ENCODE data around the gene TMEM100. TPM values are rescaled to one million over a fixed set of nuclear protein-coding genes. Genes with fewer than 3 reads are reported as not detected.
"Not testable (repeated sequence)": the region's sequence is repeated elsewhere in the genome, so short reads cannot be mapped to it uniquely, and the experiment has no call there.

The TMEM100 gene
- total RNA-seq, 2 experiments from 2014 or later, result not detected

DNA sequence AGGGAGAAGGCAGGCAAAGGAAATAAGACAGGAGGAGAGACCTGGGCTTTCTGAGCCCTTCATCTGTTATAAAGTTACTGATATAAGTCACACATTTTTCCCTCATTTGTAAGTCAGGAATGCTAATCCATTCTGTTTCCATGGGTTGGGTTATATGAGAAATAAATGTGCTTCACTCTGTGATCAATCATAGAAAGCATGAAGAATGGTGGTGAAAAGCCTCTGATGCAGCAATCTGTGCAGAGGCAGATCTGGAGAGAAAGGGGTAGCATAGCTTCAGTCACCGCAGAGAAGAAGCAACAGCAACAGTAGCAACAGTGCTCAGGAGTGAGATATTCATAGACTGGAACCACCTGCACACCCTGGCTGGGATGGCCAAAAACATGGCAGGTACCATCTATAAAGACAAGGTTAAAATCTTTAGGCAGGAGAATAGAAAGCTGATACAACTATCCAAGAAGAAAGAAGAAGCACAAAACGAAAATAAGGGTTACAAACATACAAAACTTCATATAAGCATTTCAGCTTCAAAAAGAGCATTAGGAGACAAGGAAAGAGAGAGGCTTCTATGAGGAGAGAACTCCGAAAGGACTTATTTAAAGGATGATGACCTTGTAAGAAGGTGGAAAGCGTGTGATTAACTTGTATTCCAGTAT is 41.9 kb downstream of the TMEM100 start:
- ATAC-seq, result no peak
- Mint-ChIP-seq H3K27ac (no peak overlapping the region), H3K9me3 (ENCODE audit: low read depth) (no peaks in the 10 kb centered on the region)

GRCh38 chr17:55677446-55677845 is 45.2 kb downstream of the TMEM100 start:
- ATAC-seq, result no peak
- no peak for DNase-seq
- CTCF ChIA-PET, result no interaction called here
- Mint-ChIP-seq H3K9me3 (ENCODE audit: low read depth) (no peaks in the 10 kb centered on the region), H3K27ac (no peak overlapping the region), H3K27me3 (peaks cover 16% of the 10 kb centered on the region), H3K36me3 (no peaks in the 10 kb centered on the region), H3K4me1 (no peaks in the 10 kb centered on the region), H3K4me3 (no peak overlapping the region)

More for the DNA sequence above, 41.9 kb downstream of the TMEM100 start:
- Mint-ChIP-seq H3K4me1 (no peaks in the 10 kb centered on the region), H3K27me3 (peaks cover 16% of the 10 kb centered on the region), H3K4me3 (no peak overlapping the region), H3K36me3 (no peaks in the 10 kb centered on the region)
- CTCF ChIA-PET, result interaction anchor here (0.7 kb wide), 1 partner anchor 37 kb away, joined by 3 read pairs; no protein-coding TSS in a partner anchor
- DNase-seq, result no peak

DNA sequence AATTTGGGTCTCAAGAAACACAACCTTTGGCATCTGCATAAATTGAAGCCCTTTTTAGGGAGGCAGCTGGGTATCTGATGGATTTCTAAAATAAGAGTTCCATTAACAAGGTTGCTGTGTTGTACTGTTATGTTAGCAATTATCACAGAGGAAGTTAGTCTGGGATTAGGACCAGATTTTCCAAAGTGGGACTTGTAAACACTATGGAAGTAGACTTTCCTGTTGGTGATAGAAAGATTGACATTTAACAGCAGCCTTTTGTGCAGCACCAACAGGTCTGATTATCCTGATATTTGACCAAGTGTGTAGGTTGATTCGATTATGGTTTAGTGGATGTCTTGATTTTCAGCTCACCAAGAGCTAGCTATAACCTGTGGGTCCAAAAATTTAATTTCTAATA is 46.4 kb downstream of the TMEM100 start:
- no peaks in the 10 kb centered on the region for H3K4me1 Mint-ChIP-seq
- no peaks in the 10 kb centered on the region for H3K36me3 Mint-ChIP-seq
- H3K27me3 Mint-ChIP-seq, result peaks cover 16% of the 10 kb centered on the region
- H3K27ac Mint-ChIP-seq, result no peak overlapping the region
- no peak for ATAC-seq
- CTCF ChIA-PET, result no interaction called here
- H3K4me3 Mint-ChIP-seq, result no peak overlapping the region
- H3K9me3 Mint-ChIP-seq (ENCODE audit: low read depth), result no peaks in the 10 kb centered on the region
- DNase-seq, result no peak

DNA sequence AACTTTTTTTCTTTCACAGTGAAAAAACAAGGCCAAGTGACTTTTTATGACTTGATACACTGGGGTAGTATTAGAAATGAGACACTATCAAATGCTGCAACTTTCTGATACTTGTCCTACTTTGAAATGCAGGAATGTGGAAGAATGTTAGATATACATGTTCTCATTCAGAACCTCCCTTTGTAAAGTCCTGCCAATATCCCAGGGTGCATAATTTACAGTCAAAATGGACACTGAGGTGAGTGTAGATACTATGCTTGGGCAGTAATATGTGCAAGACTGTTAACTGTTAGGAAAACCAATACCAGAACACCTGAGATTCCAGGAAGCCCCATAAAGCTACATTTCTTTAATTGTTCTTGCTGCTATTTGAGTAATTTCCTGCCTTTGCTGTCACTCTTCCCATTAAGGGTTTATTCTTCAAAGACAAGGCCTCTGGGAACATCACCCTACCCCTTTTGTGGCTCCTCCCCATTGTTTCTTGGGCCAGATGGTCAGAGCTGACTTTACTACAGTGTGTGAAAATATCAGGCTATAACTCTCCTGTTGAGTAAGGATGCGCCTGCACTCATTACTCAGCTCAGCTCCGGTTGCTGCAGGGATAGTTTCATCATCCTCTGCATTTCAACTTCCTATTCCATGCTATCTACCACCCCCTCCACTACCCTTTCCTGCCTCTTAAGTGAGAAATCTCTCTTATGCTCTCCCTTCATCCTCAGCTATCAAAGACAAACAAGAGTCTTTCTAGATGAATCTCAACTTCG is 48.7 kb downstream of the TMEM100 start:
- Mint-ChIP-seq H3K27me3 (peaks cover 10% of the 10 kb centered on the region), H3K9me3 (ENCODE audit: low read depth) (no peaks in the 10 kb centered on the region), H3K4me1 (no peaks in the 10 kb centered on the region), H3K4me3 (no peak overlapping the region), H3K36me3 (no peaks in the 10 kb centered on the region), H3K27ac (no peak overlapping the region)
- CTCF ChIA-PET, result no interaction called here
- DNase-seq (no peak), ATAC-seq (no peak)

DNA sequence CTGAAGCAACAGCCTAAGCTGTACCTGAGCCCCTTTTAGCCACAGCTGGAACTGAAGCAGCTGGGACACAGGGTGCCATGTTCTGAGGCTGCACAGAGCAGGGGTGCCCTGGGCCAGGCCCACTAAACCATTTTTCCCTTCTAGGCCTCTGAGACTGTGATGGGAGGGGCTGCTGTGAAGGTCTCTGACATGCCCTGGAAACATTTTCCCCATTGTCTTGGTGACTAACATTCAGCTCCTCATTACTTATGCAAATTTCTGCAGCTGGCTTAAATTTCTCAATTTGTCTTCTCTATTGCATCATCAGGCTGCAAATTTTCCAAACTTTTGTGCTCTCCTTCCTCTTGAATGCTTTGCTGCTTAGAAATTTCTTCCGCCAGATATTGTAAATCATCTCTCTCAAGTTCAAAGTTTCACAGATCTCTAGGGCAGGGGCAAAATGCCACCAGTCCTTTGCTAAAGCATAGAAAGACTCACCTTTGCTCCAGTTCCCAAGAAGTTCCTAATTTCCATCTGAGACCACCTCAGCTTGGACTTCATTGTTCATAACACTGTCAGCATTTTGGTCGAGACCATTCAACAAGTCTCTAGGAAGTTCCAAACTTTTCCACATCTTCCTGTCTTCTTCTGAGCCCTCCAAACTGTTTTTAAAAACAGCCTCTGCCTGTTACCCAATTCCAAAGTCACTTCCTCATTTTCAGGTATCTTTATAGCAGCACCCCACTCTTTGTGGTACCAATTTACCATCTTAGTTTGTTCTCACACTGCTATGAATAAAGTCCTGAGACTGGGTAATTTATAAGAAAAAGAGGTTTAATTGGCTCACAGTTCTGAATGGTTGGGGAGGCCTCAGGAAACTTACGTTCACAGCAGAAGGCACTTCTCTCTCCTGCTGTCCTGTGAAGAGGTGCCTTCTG is 49.8 kb downstream of the TMEM100 start:
- Mint-ChIP-seq H3K9me3 (ENCODE audit: low read depth) (no peaks in the 10 kb centered on the region), H3K27ac (no peak overlapping the region), H3K27me3 (peaks cover 4% of the 10 kb centered on the region), H3K4me1 (no peaks in the 10 kb centered on the region), H3K4me3 (no peak overlapping the region), H3K36me3 (no peaks in the 10 kb centered on the region)
- DNase-seq (no peak), ATAC-seq (no peak)
- CTCF ChIA-PET, result no interaction called here

- H3K27ac Mint-ChIP-seq; CTCF ChIA-PET; H3K27me3 Mint-ChIP-seq; H3K9me3 Mint-ChIP-seq (ENCODE audit: low read depth); ATAC-seq; H3K36me3 Mint-ChIP-seq; DNase-seq; H3K4me3 Mint-ChIP-seq; H3K4me1 Mint-ChIP-seq: not testable (repeated sequence)
Observed at GRCh38 chr17:55672010-55672409, 50.7 kb downstream of the TMEM100 start.

Other genes with a start within 250 kb of the TMEM100 start
- gene SMIM36, start 211.4 kb downstream of the TMEM100 start, total RNA-seq, result not detected
- gene PCTP, start 28.2 kb upstream of the TMEM100 start, total RNA-seq, result 1 to 10 TPM; 6.4 to 9.9 TPM

Measured in activated CD8-positive, alpha-beta memory T cell treated with anti-CD3 and anti-CD28 coated beads, Interleukin-2, amount 10 ng/mL, durations not matched to agents 7 days and 5 days (primary cell).